C4-2B (cell line): Measurements from ENCODE around the gene MAP1B.

ENCODE experiments used
- ZFX ChIP-seq: fragments of 450-650 bp; IDR thresholded peaks from 2 replicates; pipeline ENCODE4 v1.6.1; 2017
- TF ChIP-seq, protein P1 (sequence below): fragments of 450-650 bp; conservative IDR thresholded peaks from 2 replicates; pipeline ENCODE4 v1.5.1; 2017; ENCODE audit warnings: mild to moderate bottlenecking

DNA sequence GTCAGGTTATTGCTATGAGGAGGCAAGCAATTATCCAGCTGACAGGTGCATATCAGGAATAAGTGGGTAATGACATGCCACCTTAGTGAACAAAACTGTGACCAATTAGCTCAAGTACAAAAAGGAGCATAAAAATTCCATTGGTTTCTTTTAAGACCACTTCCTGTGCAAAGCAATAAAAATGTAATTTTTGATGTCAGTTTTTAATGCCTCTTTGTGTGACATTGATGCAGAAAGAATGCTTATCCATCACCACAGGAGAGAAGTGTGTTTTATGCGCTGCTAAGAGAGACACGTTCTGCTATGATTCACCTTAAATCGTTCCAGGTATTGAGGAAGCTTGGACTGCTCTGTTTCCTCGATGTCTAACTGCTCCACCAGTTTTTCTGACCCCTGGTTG lies 116.1 kb downstream of the MAP1B start:
- TF ChIP-seq, protein P1, sequence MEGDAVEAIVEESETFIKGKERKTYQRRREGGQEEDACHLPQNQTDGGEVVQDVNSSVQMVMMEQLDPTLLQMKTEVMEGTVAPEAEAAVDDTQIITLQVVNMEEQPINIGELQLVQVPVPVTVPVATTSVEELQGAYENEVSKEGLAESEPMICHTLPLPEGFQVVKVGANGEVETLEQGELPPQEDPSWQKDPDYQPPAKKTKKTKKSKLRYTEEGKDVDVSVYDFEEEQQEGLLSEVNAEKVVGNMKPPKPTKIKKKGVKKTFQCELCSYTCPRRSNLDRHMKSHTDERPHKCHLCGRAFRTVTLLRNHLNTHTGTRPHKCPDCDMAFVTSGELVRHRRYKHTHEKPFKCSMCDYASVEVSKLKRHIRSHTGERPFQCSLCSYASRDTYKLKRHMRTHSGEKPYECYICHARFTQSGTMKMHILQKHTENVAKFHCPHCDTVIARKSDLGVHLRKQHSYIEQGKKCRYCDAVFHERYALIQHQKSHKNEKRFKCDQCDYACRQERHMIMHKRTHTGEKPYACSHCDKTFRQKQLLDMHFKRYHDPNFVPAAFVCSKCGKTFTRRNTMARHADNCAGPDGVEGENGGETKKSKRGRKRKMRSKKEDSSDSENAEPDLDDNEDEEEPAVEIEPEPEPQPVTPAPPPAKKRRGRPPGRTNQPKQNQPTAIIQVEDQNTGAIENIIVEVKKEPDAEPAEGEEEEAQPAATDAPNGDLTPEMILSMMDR: no peak
- no peak for TF ChIP-seq ZFX
